Measurements from ENCODE around the gene PSMA7. TPM values are rescaled to one million over a fixed set of nuclear protein-coding genes. Genes with fewer than 3 reads are reported as not detected.

The PSMA7 gene
- total RNA-seq, 4 donors from 2014 or later = 154 to 241 (median 234) TPM

DNA sequence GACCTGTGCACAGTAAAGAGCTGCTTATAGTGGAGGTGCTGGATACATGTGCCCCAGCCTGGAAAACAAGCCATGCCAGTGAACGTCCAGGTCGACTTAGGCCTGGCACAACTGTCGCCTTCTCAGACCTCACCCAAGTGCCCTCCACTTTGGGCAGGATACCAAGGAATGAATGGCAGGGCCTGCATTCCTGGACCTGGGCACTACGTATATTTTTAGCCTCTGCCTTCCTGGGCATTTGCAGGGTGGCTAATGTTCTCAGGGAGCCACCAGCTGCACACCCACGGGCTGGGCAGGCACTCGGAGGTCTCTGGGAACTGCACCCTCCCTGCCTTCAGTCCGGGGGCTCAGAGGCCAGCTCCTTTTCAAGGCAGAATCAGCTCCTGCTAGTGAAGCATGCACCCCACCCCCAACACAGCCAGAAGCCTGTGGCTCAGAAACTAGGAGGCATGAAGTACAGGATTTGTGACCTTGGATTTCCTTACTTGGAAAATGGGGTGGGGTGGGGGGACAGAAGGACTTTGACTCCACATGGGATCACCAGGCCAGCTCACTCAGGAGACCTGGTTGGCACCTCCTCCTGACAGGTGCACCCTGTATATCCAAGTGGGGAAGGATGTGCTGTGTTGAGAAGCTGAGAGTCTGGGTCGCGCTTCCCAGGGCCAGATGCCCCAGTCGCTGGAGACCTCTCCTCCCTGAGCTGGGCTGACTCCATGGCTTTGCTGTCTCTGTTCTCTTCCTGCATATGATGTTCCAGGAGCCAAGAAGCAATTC is 23.4 kb downstream of the PSMA7 start:
- H3K27me3 ChIP-seq = no peaks in the 10 kb centered on the region
- intact Hi-C loops (cut with DNase I; ENCODE audit: low total_unique reads) = loop anchor here (5.0 kb wide), 1 partner anchor 52 kb away; the partner anchor contains the start of gene TAF4
- 42% methylated on average over 6 of the region's 10 CpGs; no CpG with 5 or more reads in 1 of the 2 donors for WGBS, 2 donors (ENCODE audit: low coverage in 1 of 2)
- TF ChIP-seq CTCF (IDR thresholded peaks at IDR 0.05) (no peak), POLR2AphosphoS5 (IDR thresholded peaks at IDR 0.05) (no peak), POLR2A (IDR thresholded peaks at IDR 0.05) (no peak), EP300 (IDR thresholded peaks at IDR 0.05; ENCODE audit: low read depth) (no peak)
- in situ Hi-C loops (cut with MboI; ENCODE audit: low pct_ligation_motif_present in 1 of 4, low pct_unique_long_range_greater_than_20kb in 1 of 4, low sequenced_read_pairs in 3 of 4) = loop anchor here in 2 of 4 donors (10.0 kb wide), 1 partner anchor 55 kb away; the partner anchor contains the start of gene TAF4 (in 2 of the 2)
- H3K4me1 ChIP-seq = peaks cover 11 to 25% (median 23%) of the 10 kb centered on the region in 4 donors
- no peak overlapping the region for H3K4me3 ChIP-seq
- H3K27ac ChIP-seq = peak overlapping the region in 2 of 4 donors; percentile 6 to 97
- H3K9me3 ChIP-seq = no peaks in the 10 kb centered on the region
- H3K36me3 ChIP-seq = no peaks in the 10 kb centered on the region
- peak; percentile 55 for DNase-seq

DNA sequence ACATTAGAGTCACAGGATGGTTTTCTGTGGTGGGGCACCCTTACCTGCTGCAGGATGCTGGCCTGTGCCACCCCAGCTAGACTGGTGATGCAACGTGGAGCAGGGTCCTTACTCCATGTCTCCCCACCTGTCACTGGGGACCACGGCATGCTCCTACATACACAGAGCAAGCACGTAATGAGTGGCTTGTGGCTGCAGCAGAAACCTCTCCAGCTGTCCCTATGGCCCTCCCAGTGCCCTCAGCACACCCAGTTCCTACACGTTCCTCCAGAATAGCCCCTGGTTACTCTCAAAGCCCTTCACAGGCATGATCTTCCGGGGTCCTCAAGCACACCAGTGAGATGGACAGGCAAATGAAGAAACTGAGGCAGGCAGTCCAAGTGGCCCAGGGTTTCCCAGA is 24.1 kb downstream of the PSMA7 start:
- Histone ChIP-seq H3K4me3 (no peak overlapping the region), H3K27me3 (no peaks in the 10 kb centered on the region), H3K36me3 (no peaks in the 10 kb centered on the region), H3K9me3 (no peaks in the 10 kb centered on the region), H3K4me1 (peaks cover 9 to 23% (median 21%) of the 10 kb centered on the region in 4 donors), H3K27ac (no peak overlapping the region)
- DNase-seq = no peak
- WGBS, 2 donors (ENCODE audit: low coverage in 1 of 2) = 84 to 100% methylated on average over 1 to 5 of the region's 5 CpGs
- no peak for TF ChIP-seq CTCF (IDR thresholded peaks at IDR 0.05)
- intact Hi-C loops (cut with DNase I; ENCODE audit: low total_unique reads) = no loop called here
- in situ Hi-C loops (cut with MboI; ENCODE audit: low pct_ligation_motif_present in 1 of 4, low pct_unique_long_range_greater_than_20kb in 1 of 4, low sequenced_read_pairs in 3 of 4) = no loop called here

DNA sequence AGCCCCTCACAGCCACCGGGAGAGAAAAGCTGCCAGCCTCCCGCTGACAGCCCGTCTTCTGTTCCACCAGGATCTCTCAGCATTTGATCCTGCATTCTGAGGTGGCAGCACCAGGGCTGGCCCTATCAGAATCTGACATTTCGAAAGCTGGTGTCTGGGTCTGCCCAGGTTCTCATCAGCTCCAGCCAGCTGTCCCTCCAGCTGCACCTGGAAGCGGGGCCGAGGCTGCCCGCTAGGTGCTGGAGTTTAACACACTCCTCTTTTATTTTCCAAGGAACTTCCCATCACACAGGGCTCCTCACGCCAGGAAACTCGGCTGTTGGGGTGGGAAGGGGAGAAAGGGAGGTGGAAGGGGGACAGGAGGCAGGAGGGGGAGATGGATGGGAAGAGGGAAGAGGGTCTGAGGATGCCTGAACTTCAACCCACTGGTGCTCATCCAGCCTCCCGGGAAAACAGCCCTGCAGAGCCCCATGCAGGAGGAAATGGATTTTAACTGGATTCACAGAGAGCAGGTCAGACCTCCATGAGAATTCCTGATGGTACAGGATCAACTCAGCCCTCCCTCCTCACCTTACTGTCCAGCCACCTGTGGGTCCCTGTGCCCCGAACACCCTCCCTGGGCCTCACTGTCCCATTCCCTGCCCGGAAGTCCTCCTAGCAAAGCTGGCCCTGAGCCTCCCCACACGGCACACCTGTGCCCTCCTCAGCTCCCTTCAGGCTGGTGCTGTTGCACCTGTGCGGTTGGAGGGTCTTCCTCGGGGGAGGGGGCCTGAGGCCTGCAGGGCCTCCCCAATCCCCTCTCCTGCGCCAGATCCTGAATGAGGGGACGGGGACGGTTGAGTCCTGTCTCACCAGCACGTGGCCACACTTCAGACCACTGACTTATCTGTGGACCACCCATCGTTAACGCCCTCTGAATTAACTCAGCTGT is 24.8 kb downstream of the PSMA7 start:
- no peaks in the 10 kb centered on the region for H3K36me3 ChIP-seq
- H3K9me3 ChIP-seq = no peaks in the 10 kb centered on the region
- DNase-seq = no peak
- peaks cover 2 to 18% (median 14%) of the 10 kb centered on the region in 4 donors for H3K4me1 ChIP-seq
- H3K4me3 ChIP-seq = no peak overlapping the region
- in situ Hi-C loops (cut with MboI; ENCODE audit: low pct_ligation_motif_present in 1 of 4, low pct_unique_long_range_greater_than_20kb in 1 of 4, low sequenced_read_pairs in 3 of 4) (no loop called here), intact Hi-C loops (cut with DNase I; ENCODE audit: low total_unique reads) (no loop called here)
- 64 to 80% methylated on average over 1 to 21 of the region's 21 CpGs for WGBS, 2 donors (ENCODE audit: low coverage in 1 of 2)
- TF ChIP-seq CTCF (IDR thresholded peaks at IDR 0.05) = no peak
- no peak for TF ChIP-seq EP300 (IDR thresholded peaks at IDR 0.05; ENCODE audit: low read depth)
- TF ChIP-seq POLR2A (IDR thresholded peaks at IDR 0.05) = no peak
- no peak for TF ChIP-seq POLR2AphosphoS5 (IDR thresholded peaks at IDR 0.05)
- H3K27ac ChIP-seq = no peak overlapping the region
- H3K27me3 ChIP-seq = no peaks in the 10 kb centered on the region

DNA sequence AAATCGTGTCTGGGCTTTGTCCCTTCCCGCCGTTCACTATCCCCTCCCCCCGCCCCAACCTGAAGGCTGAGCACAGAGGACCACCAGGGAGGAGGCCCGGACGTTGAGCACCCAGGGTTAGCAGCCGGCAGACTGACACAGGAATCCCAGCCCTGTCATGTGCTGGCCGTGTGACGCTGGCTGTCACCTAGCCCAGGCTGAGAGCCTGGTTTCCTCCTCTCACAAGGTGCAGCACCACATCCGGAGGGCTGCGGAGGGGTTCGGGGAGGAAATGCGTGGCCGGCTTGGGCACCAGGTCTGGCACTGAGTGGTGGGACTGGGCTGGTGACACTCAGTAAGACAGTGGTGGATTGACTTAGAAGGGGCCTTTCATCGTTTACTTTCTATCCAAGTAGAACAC is 25.5 kb downstream of the PSMA7 start:
- H3K9me3 ChIP-seq = peaks cover 4 to 7% of the 10 kb centered on the region in 2 donors
- no peaks in the 10 kb centered on the region for H3K36me3 ChIP-seq
- H3K4me3 ChIP-seq = no peak overlapping the region
- DNase-seq = peak; percentile 48
- peaks cover 0 to 13% (median 10%) of the 10 kb centered on the region in 4 donors for H3K4me1 ChIP-seq
- intact Hi-C loops (cut with DNase I; ENCODE audit: low total_unique reads) (no loop called here), in situ Hi-C loops (cut with MboI; ENCODE audit: low pct_ligation_motif_present in 1 of 4, low pct_unique_long_range_greater_than_20kb in 1 of 4, low sequenced_read_pairs in 3 of 4) (no loop called here)
- TF ChIP-seq EP300 (IDR thresholded peaks at IDR 0.05; ENCODE audit: low read depth) = no peak
- no peak for TF ChIP-seq POLR2A (IDR thresholded peaks at IDR 0.05)
- TF ChIP-seq POLR2AphosphoS5 (IDR thresholded peaks at IDR 0.05) = no peak
- no peak for TF ChIP-seq CTCF (IDR thresholded peaks at IDR 0.05)
- WGBS, 2 donors (ENCODE audit: low coverage in 1 of 2) = 48% methylated on average over 15 of the region's 15 CpGs; no CpG with 5 or more reads in 1 of the 2 donors
- peaks cover 4% of the 10 kb centered on the region for H3K27me3 ChIP-seq
- H3K27ac ChIP-seq = no peak overlapping the region

Data from transverse colon (tissue), 4 donors.